HepG2 (cell line): Measurements from ENCODE around the gene GPN1. TPM values are rescaled to one million over a fixed set of nuclear protein-coding genes. Genes with fewer than 3 reads are reported as not detected.

Experiments
- ATAC-seq: fragments of 200-7000 bp; cut with Tn5 transposase; 3 replicates; pipeline ENCODE4 v1.9.1; 2020; ENCODE audit warnings: mild to moderate bottlenecking, moderate library complexity
- BruUV-seq: library from RNA; stranded (reverse); fragments of 400-500 nt; replicated peaks from 2 replicates; lab custom pipeline; 2021; lab: Mats Ljungman, UMichigan
- CTCF ChIA-PET: fragments of 300-600 bp; formaldehyde crosslinking; extraction: SDS; loops from one replicate; lab custom pipeline; 2021; ENCODE audit warnings: low total read pairs, inconsistent platforms, low intra/inter-chr PET ratio; lab: Yijun Ruan, JAX
- POLR2A ChIA-PET: fragments of 350-600 bp; sonication (Branson Sonifier 250); formaldehyde crosslinking; loops from one replicate; lab custom pipeline; 2020; ENCODE audit warnings: antibody characterized with exemption, inconsistent platforms; lab: Yijun Ruan, JAX
- DNase-seq: peaks from one replicate; pipeline ENCODE4 v3.0.0-alpha.2; 2015; ENCODE audit warnings: low spot score
- FAIRE-seq: peaks from 3 replicates; lab custom pipeline; 2011; peaks lifted over from hg19 to GRCh38; lab: Jason Lieb, UNC
- H2AFZ ChIP-seq: one replicate; pipeline ENCODE4 v1.6.1; 2011; ENCODE audit warnings: low read length, inconsistent platforms
- H3K27ac ChIP-seq: fragments of 300-600 bp; 3 replicates; pipeline ENCODE4 v1.8.0; 2011; ENCODE audit warnings: mixed run types, mild to moderate bottlenecking, mixed read lengths, low read length, inconsistent platforms; ENCODE audit not compliant: insufficient read depth; ENCODE audit errors: extremely low read length
- H3K27me3 ChIP-seq, 2 experiments: fragments of 200-600 bp in 1 of 2; 2 replicates in 1 of 2; 3 replicates in 1 of 2; pipeline versions ENCODE4 v1.6.0 to v1.8.0; 2011; ENCODE audit warnings: low read length in 2 of 2, mild to moderate bottlenecking in 2 of 2, moderate library complexity in 2 of 2, inconsistent platforms in 1 of 2; ENCODE audit not compliant: insufficient read depth in 2 of 2, control insufficient read depth in 1 of 2
- H3K36me3 ChIP-seq, 2 experiments: fragments of 200-600 bp in 1 of 2; replicated peaks in 1 of 2; 2 replicates in 1 of 2; 3 replicates in 1 of 2; pipeline versions ENCODE4 v1.5.1 to v1.8.0; 2011; ENCODE audit warnings: low read length in 2 of 2, inconsistent platforms in 1 of 2; ENCODE audit not compliant: insufficient read depth in 2 of 2, control insufficient read depth in 1 of 2
- H3K4me1 ChIP-seq: 2 replicates; pipeline ENCODE4 v1.5.1; 2012; ENCODE audit warnings: low read length, inconsistent platforms; ENCODE audit not compliant: insufficient read depth
- H3K4me2 ChIP-seq: 2 replicates; pipeline ENCODE4 v1.6.0; 2011; ENCODE audit warnings: low read depth, low read length, inconsistent platforms
- H3K4me3 ChIP-seq, 3 experiments: fragments of 200-600 bp in 1 of 3; sonication (generic), shearing (Covaris generic) in 1 of 3; replicated peaks in 1 of 3; 2 replicates each; pipeline ENCODE4 v1.5.1; 2011 to 2016; ENCODE audit warnings: low read length in 3 of 3, inconsistent platforms in 2 of 3, low read depth in 2 of 3, mild to moderate bottlenecking in 2 of 3, control low read depth in 1 of 3, mixed read lengths in 1 of 3; ENCODE audit not compliant: insufficient read depth in 1 of 3
- H3K79me2 ChIP-seq: one replicate; pipeline ENCODE4 v1.6.1; 2011; ENCODE audit warnings: low read length, inconsistent platforms; ENCODE audit not compliant: insufficient read depth
- H3K9ac ChIP-seq: 2 replicates; pipeline ENCODE4 v1.6.0; 2011; ENCODE audit warnings: mild to moderate bottlenecking, low read depth, low read length, inconsistent platforms; ENCODE audit not compliant: insufficient read depth
- H3K9me3 ChIP-seq: 2 replicates; pipeline ENCODE4 v1.5.1; 2012; ENCODE audit warnings: mild to moderate bottlenecking, low read length
- H4K20me1 ChIP-seq: 2 replicates; pipeline ENCODE4 v1.6.0; 2011; ENCODE audit warnings: inconsistent platforms, mild to moderate bottlenecking, low read length, moderate library complexity; ENCODE audit not compliant: insufficient read depth
- ARNTL ChIP-seq: sonication (generic); formaldehyde crosslinking; IDR thresholded peaks from 2 replicates; pipeline ENCODE4 v1.4.0; 2020; ENCODE audit warnings: mild to moderate bottlenecking, missing genetic modification reagents
- CBX2 ChIP-seq, 2 experiments: fragments of 200-600 bp in 1 of 2; sonication (generic); formaldehyde crosslinking in 1 of 2; IDR thresholded peaks; 2 replicates each; pipeline versions ENCODE4 v1.7.0 to v1.8.1; 2018 to 2022; ENCODE audit warnings: low read depth in 2 of 2, low read length in 1 of 2, mild to moderate bottlenecking in 1 of 2, missing genetic modification reagents in 1 of 2
- CBX5 ChIP-seq: sonication (generic); formaldehyde crosslinking; IDR thresholded peaks from 2 replicates; pipeline ENCODE4 v1.4.0; 2020; ENCODE audit warnings: missing genetic modification reagents, borderline replicate concordance
- HIVEP1 ChIP-seq: sonication (generic); formaldehyde crosslinking; IDR thresholded peaks from 2 replicates; pipeline ENCODE4 v1.4.0; 2020; ENCODE audit warnings: mild to moderate bottlenecking, missing genetic modification reagents
- HNRNPLL ChIP-seq: fragments of 200-400 bp; formaldehyde crosslinking; IDR thresholded peaks from 2 replicates; pipeline ENCODE4 v1.6.1; 2017; ENCODE audit warnings: mild to moderate bottlenecking, low read depth, low read length; ENCODE audit not compliant: poor library complexity, severe bottlenecking
- KLF11 ChIP-seq: IDR thresholded peaks from 2 replicates; pipeline ENCODE4 v1.6.1; 2016; ENCODE audit warnings: missing compliant biosample characterization
- NFYB ChIP-seq: sonication (generic); formaldehyde crosslinking; IDR thresholded peaks from 2 replicates; pipeline ENCODE4 v1.4.0; 2020; ENCODE audit warnings: missing genetic modification reagents
- PHF20 ChIP-seq: sonication (generic); formaldehyde crosslinking; IDR thresholded peaks from 2 replicates; pipeline ENCODE4 v1.5.0; 2020; ENCODE audit warnings: mild to moderate bottlenecking, missing genetic modification reagents
- RBAK ChIP-seq: sonication (generic); formaldehyde crosslinking; IDR thresholded peaks from 2 replicates; pipeline ENCODE4 v1.5.1; 2020; ENCODE audit warnings: mild to moderate bottlenecking, missing genetic modification reagents
- SIX1 ChIP-seq: sonication (generic); formaldehyde crosslinking; IDR thresholded peaks from 2 replicates; pipeline ENCODE4 v1.4.0; 2020; ENCODE audit warnings: missing genetic modification reagents, borderline replicate concordance
- TGIF2 ChIP-seq: IDR thresholded peaks from 2 replicates; pipeline ENCODE4 v1.6.1; 2016; ENCODE audit warnings: control low read depth, missing compliant biosample characterization
- XRCC5 ChIP-seq: fragments of 200-400 bp; formaldehyde crosslinking; optimal IDR thresholded peaks from 2 replicates; pipeline ENCODE3; 2017; ENCODE audit warnings: mild to moderate bottlenecking, low read length
- ZNF3 ChIP-seq: IDR thresholded peaks from 2 replicates; pipeline ENCODE4 v1.7.0; 2017; ENCODE audit warnings: inconsistent platforms
- ZNF326 ChIP-seq: sonication (generic); formaldehyde crosslinking; IDR thresholded peaks from 2 replicates; pipeline ENCODE4 v1.4.0; 2020; ENCODE audit warnings: missing genetic modification reagents, borderline replicate concordance
- WGBS: methylation state at CpG from one replicate; pipeline ENCODE4 v1.1.6; 2017; ENCODE audit warnings: low lambda C conversion rate; 5-methylcytosine and 5-hydroxymethylcytosine counted together
- in situ Hi-C: cut with HindIII; loops from 2 replicates; pipeline ENCODE4 v1.10.0; 2017; ENCODE audit warnings: low pct_unique_long_range_greater_than_20kb; ENCODE audit not compliant: extremely low pct_ligation_motif_present
- intact Hi-C: fragments of 100-400 bp; cut with micrococcal nuclease; formaldehyde crosslinking; loops from one replicate; pipeline ENCODE4 v1.10.0; 2022; ENCODE audit not compliant: unreplicated experiment
- polyA plus RNA-seq, 8 experiments: library from polyadenylated mRNA; depleted of rRNA in 3 of 8; stranded (reverse) in 7 of 8; unstranded in 1 of 8; fragments of >200 nt; fragmentation: Illumina TruSeq in 4 of 8; extraction: Trizol in 4 of 8; gene quantifications; 2 replicates each; pipeline versions ENCODE4 v1.2.1 to v1.2.3, GENCODE V29; 2011 to 2016; ENCODE audit warnings: low read depth in 4 of 8, missing spikeins in 1 of 8, mixed read lengths in 1 of 8; ENCODE audit not compliant: insufficient read depth in 1 of 8
- total RNA-seq, 5 experiments: library from RNA; depleted of rRNA; stranded (reverse); fragments of >200 nt; fragmentation: Illumina TruSeq; extraction: Trizol; gene quantifications; 2 replicates each; pipeline ENCODE4 v1.2.3, GENCODE V29; 2016; ENCODE audit warnings: low read depth in 1 of 5
- TF ChIP-seq, protein P1 (sequence below): sonication (generic); formaldehyde crosslinking; IDR thresholded peaks from 2 replicates; pipeline ENCODE4 v1.4.0; 2020; ENCODE audit warnings: missing genetic modification reagents

GPN1 gene
- total and polyA plus RNA-seq, 2 of the 13 experiments (the other 11 are each of a cell fraction or from before 2014, with no cell fraction given): 54.5 to 62.7 TPM

- no peak overlapping the region for H3K27ac ChIP-seq
- no peaks in the 10 kb centered on the region for H3K4me1 ChIP-seq
- H4K20me1 ChIP-seq: no peaks in the 10 kb centered on the region
- no peak for FAIRE-seq
- ChIA-PET CTCF (no interaction called here), POLR2A (interaction anchor here (1.4 to 1.6 kb wide), 2 partner anchors 11 to 29 kb away, joined by 4 to 5 read pairs; partner anchors contain the start of genes SLC4A1AP and SUPT7L)
- no peak for ATAC-seq
- H3K4me3 ChIP-seq: no peak overlapping the region
- no peak for TF ChIP-seq ARNTL (CRISPR knock-in tag)
- no peak for TF ChIP-seq KLF11 (CRISPR knock-in tag)
- no peak for TF ChIP-seq ZNF326
- TF ChIP-seq PHF20 (CRISPR knock-in tag): no peak
- TF ChIP-seq HNRNPLL: no peak
- DNase-seq: no peak
- in situ Hi-C loops (no loop called here), intact Hi-C loops (no loop called here)
- H2AFZ ChIP-seq: no peak overlapping the region
- BruUV-seq: no TSS peak
- no peak overlapping the region for H3K9ac ChIP-seq
- peaks cover 39 to 92% of the 10 kb centered on the region in 2 experiments for H3K36me3 ChIP-seq
- no peaks in the 10 kb centered on the region for H3K79me2 ChIP-seq
- no peaks in the 10 kb centered on the region for H3K27me3 ChIP-seq
- H3K9me3 ChIP-seq: no peaks in the 10 kb centered on the region
- 91% methylated on average over 1 of the region's 1 CpG for WGBS
- no peak overlapping the region for H3K4me2 ChIP-seq
Measured at GRCh38 chr2:27652790-27653189, 23.9 kb downstream of the GPN1 start.

GRCh38 chr2:27653397-27653796, 24.5 kb downstream of the GPN1 start:
- no peaks in the 10 kb centered on the region for H4K20me1 ChIP-seq
- WGBS: 98% methylated on average over 2 of the region's 2 CpGs
- H3K4me1 ChIP-seq: no peaks in the 10 kb centered on the region
- ATAC-seq: no peak; the same call in 2 of the 3 replicates
- TF ChIP-seq CBX5 (CRISPR knock-in tag) (no peak), SIX1 (CRISPR knock-in tag) (no peak), CBX2 (IDR thresholded peaks at IDR 0.05; ENCODE audit: low read depth, low read length) (no peak), CBX2 (CRISPR knock-in tag; IDR thresholded peaks at IDR 0.05; ENCODE audit: low read depth) (no peak), ZNF326 (no peak), RBAK (CRISPR knock-in tag) (no peak), XRCC5 (no peak), HIVEP1 (CRISPR knock-in tag) (no peak), ZNF3 (no peak), TGIF2 (CRISPR knock-in tag) (no peak), NFYB (CRISPR knock-in tag) (no peak)
- TF ChIP-seq, protein P1, sequence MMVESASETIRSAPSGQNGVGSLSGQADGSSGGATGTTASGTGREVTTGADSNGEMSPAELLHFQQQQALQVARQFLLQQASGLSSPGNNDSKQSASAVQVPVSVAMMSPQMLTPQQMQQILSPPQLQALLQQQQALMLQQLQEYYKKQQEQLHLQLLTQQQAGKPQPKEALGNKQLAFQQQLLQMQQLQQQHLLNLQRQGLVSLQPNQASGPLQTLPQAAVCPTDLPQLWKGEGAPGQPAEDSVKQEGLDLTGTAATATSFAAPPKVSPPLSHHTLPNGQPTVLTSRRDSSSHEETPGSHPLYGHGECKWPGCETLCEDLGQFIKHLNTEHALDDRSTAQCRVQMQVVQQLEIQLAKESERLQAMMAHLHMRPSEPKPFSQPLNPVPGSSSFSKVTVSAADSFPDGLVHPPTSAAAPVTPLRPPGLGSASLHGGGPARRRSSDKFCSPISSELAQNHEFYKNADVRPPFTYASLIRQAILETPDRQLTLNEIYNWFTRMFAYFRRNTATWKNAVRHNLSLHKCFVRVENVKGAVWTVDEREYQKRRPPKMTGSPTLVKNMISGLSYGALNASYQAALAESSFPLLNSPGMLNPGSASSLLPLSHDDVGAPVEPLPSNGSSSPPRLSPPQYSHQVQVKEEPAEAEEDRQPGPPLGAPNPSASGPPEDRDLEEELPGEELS: no peak
- peaks cover 35 to 88% of the 10 kb centered on the region in 2 experiments for H3K36me3 ChIP-seq
- H3K4me2 ChIP-seq: no peak overlapping the region
- intact Hi-C loops: no loop called here
- no peak overlapping the region for H2AFZ ChIP-seq
- H3K79me2 ChIP-seq: no peaks in the 10 kb centered on the region
- DNase-seq: no peak
- in situ Hi-C loops: no loop called here
- no peak overlapping the region for H3K9ac ChIP-seq
- POLR2A ChIA-PET: interaction anchor here (1.4 to 1.6 kb wide), 2 partner anchors 10 to 28 kb away, joined by 4 to 5 read pairs; partner anchors contain the start of genes SLC4A1AP and SUPT7L
- CTCF ChIA-PET: no interaction called here
- H3K27ac ChIP-seq: no peak overlapping the region
- H3K27me3 ChIP-seq: no peaks in the 10 kb centered on the region
- no TSS peak for BruUV-seq
- no peak overlapping the region for H3K4me3 ChIP-seq
- H3K9me3 ChIP-seq: no peaks in the 10 kb centered on the region
- no peak for FAIRE-seq
